A549 (cell line): ENCODE results near the gene PCDHGA9. TPM values are rescaled to one million over a fixed set of nuclear protein-coding genes. Genes with fewer than 3 reads are reported as not detected.

Source experiments
- ATAC-seq, 2 experiments: fragments of 200-7000 bp in 1 of 2; fragments of >200 bp in 1 of 2; cut with Nextera tagmentation in 1 of 2; cut with Tn5 transposase in 1 of 2; 3 replicates each; pipeline versions ENCODE4 v1.8.0 to v1.9.1; 2018 to 2020; ENCODE audit warnings: mild to moderate bottlenecking in 1 of 2, moderate library complexity in 1 of 2
- CTCF ChIA-PET: fragments of 300-600 bp; sonication (Branson Sonifier 250); formaldehyde crosslinking; extraction: SDS; loops from one replicate; lab custom pipeline; 2021; ENCODE audit warnings: antibody characterized with exemption, inconsistent platforms; lab: Yijun Ruan, JAX
- POLR2A ChIA-PET: fragments of 350-600 bp; formaldehyde crosslinking; extraction: SDS; loops from one replicate; lab custom pipeline; 2021; ENCODE audit warnings: antibody characterized with exemption, inconsistent platforms; lab: Yijun Ruan, JAX
- DNase-seq, 2 experiments: peaks; one replicate each; pipeline versions ENCODE4 v3.0.0 to v3.0.0-alpha.2; 2011 to 2016; ENCODE audit warnings: low read depth in 1 of 2, low spot score in 1 of 2
- FAIRE-seq: peaks from 2 replicates; lab custom pipeline; 2011; peaks lifted over from hg19 to GRCh38; lab: Jason Lieb, UNC
- H3K27ac ChIP-seq, 2 experiments: fragments of >200 bp; sonication (Bioruptor Twin); formaldehyde crosslinking; 3 replicates each; pipeline ENCODE4 v1.5.1; 2016 to 2017
- H3K4me1 ChIP-seq: fragments of >200 bp; sonication (Bioruptor Twin); formaldehyde crosslinking; 3 replicates; pipeline ENCODE4 v1.6.1; 2016
- H3K4me2 ChIP-seq: fragments of >200 bp; sonication (Bioruptor Twin); formaldehyde crosslinking; 3 replicates; pipeline ENCODE4 v1.6.1; 2016
- H3K4me3 ChIP-seq: fragments of >200 bp; sonication (Bioruptor Twin); formaldehyde crosslinking; 3 replicates; pipeline ENCODE4 v1.5.1; 2016
- H3K9me3 ChIP-seq: fragments of >200 bp; sonication (Bioruptor Twin); formaldehyde crosslinking; 3 replicates; pipeline ENCODE4 v1.6.1; 2016
- ATOH8 ChIP-seq: fragments of 250-450 bp; sonication (Bioruptor Pico); IDR thresholded peaks from 2 replicates; pipeline ENCODE4 v1.5.0; 2020; ENCODE audit warnings: low read depth, mild to moderate bottlenecking, moderate library complexity
- CBX2 ChIP-seq: fragments of 200-600 bp; sonication (generic); IDR thresholded peaks from 2 replicates; pipeline ENCODE4 v1.6.1; 2016; ENCODE audit warnings: low read depth, mild to moderate bottlenecking, borderline replicate concordance
- CBX8 ChIP-seq: fragments of 200-600 bp; sonication (generic); IDR thresholded peaks from 2 replicates; pipeline ENCODE4 v1.6.1; 2016
- CEBPB ChIP-seq, 2 experiments: fragments of >200 bp in 1 of 2; sonication (Bioruptor Twin) in 1 of 2; formaldehyde crosslinking in 1 of 2; IDR thresholded peaks; 2 replicates each; pipeline ENCODE4 v1.6.1; 2012 to 2016
- FOXS1 ChIP-seq: fragments of 250-450 bp; sonication (Bioruptor Pico); IDR thresholded peaks from 2 replicates; pipeline ENCODE4 v1.5.0; 2020; ENCODE audit warnings: mild to moderate bottlenecking, moderate library complexity
- HES2 ChIP-seq: fragments of >200 bp; sonication (Bioruptor Twin); formaldehyde crosslinking; IDR thresholded peaks from 2 replicates; pipeline ENCODE4 v1.6.1; 2016
- HEYL ChIP-seq: fragments of 250-450 bp; sonication (Bioruptor Pico); IDR thresholded peaks from 2 replicates; pipeline ENCODE4 v1.8.0; 2021; ENCODE audit warnings: mild to moderate bottlenecking, moderate library complexity
- KDM1A ChIP-seq: fragments of 200-600 bp; sonication (generic); IDR thresholded peaks from 2 replicates; pipeline ENCODE4 v1.6.1; 2016; ENCODE audit warnings: low read depth, mild to moderate bottlenecking
- MAFK ChIP-seq: fragments of 450-650 bp; IDR thresholded peaks from 2 replicates; pipeline ENCODE4 v1.6.1; 2014; ENCODE audit not compliant: partially characterized antibody
- MAX ChIP-seq: IDR thresholded peaks from 2 replicates; pipeline ENCODE4 v1.6.1; 2012
- MYC ChIP-seq: IDR thresholded peaks from 2 replicates; pipeline ENCODE4 v1.6.1; 2012; ENCODE audit warnings: mild to moderate bottlenecking, inconsistent platforms, low read length, improper control_type of control experiment, borderline replicate concordance
- NPAS2 ChIP-seq: fragments of 250-450 bp; sonication (Bioruptor Pico); IDR thresholded peaks from 2 replicates; pipeline ENCODE4 v1.8.0; 2022; ENCODE audit warnings: mild to moderate bottlenecking, moderate library complexity, borderline replicate concordance
- PBX3 ChIP-seq: IDR thresholded peaks from 2 replicates; pipeline ENCODE4 v1.6.1; 2012
- POLR2A ChIP-seq: IDR thresholded peaks from 2 replicates; pipeline ENCODE4 v1.6.1; 2012; ENCODE audit warnings: mild to moderate bottlenecking, low read length
- RARB ChIP-seq: fragments of 250-450 bp; sonication (Bioruptor Pico); IDR thresholded peaks from 2 replicates; pipeline ENCODE4 v1.8.0; 2021; ENCODE audit warnings: mild to moderate bottlenecking, moderate library complexity
- REST ChIP-seq: fragments of 200-600 bp; sonication (generic); IDR thresholded peaks from 2 replicates; pipeline ENCODE4 v1.6.1; 2016; ENCODE audit warnings: antibody characterized with exemption, mild to moderate bottlenecking, moderate library complexity
- ZNF302 ChIP-seq: fragments of 250-450 bp; sonication (Bioruptor Pico); IDR thresholded peaks from 2 replicates; pipeline ENCODE4 v1.9.0; 2021; ENCODE audit warnings: inconsistent platforms, mild to moderate bottlenecking, moderate library complexity
- WGBS: methylation state at CpG from one replicate; pipeline ENCODE4 v1.1.6; 2017; ENCODE audit errors: missing lambda C conversion rate; 5-methylcytosine and 5-hydroxymethylcytosine counted together
- polyA minus RNA-seq: library from RNA; depleted of rRNA, polyadenylated mRNA; stranded (reverse); fragments of >200 nt; gene quantifications from 2 replicates; pipeline ENCODE4 v1.2.3, GENCODE V29; 2011; rRNA and poly(A)+ RNA removed
- polyA plus RNA-seq, 4 experiments: library from polyadenylated mRNA; depleted of rRNA in 3 of 4; stranded (reverse); fragments of >200 nt; fragmentation: RNase III in 1 of 4; extraction: RNeasy Plus Mini Kit Qiagen cat#74134 plus additional on column Dnase treatment in 1 of 4; gene quantifications; 2 replicates in 3 of 4; 3 replicates in 1 of 4; pipeline ENCODE4 v1.2.3, GENCODE V29; 2011 to 2017

The PCDHGA9 gene
- polyA plus RNA-seq (2011; rRNA removed) = 0.22 and 0.40 TPM in 2 replicates
- 0.06 and 0.07 TPM in 2 replicates for polyA plus RNA-seq (2012; cell fraction: cytosol; rRNA removed)
- polyA plus RNA-seq (2012; cell fraction: nucleus; rRNA removed) = 0.62 TPM in 2 replicates
- polyA plus RNA-seq (2017; fragmentation: RNase III; extraction: RNeasy Plus Mini Kit Qiagen cat#74134 plus additional on column Dnase treatment) = 0.01 to 0.09 TPM (median 0.03 TPM) in 3 replicates
- polyA minus RNA-seq = 2.5 and 3.3 TPM in 2 replicates

GRCh38 chr5:141402553-141403243 is at the start of gene PCDHGA9:
Gene PCDHGA9 (plus strand): TSS chr5:141402778. CDS start chr5:141402953, 175 bp downstream.
- POLR2A ChIA-PET = no interaction called here
- no peak for FAIRE-seq
- TF ChIP-seq CBX2 (no peak), MAX (no peak), FOXS1 (CRISPR knock-in tag) (no peak), MYC (no peak), MAFK (no peak), RARB (CRISPR knock-in tag) (no peak), CBX8 (no peak), KDM1A (no peak), CEBPB (IDR thresholded peaks at IDR 0.05) (no peak), POLR2A (no peak), HES2 (no peak), REST (no peak), HEYL (CRISPR knock-in tag) (no peak), ZNF302 (CRISPR knock-in tag) (no peak)
- TF ChIP-seq, all 56 proteins: peak for 0
- CTCF ChIA-PET = interaction anchor here (0.7 to 1.2 kb wide), 3 partner anchors 15 to 155 kb away, joined by 3 to 4 read pairs (median 3); partner anchors contain the start of genes PCDHGB3 and PCDHGB7
- ATAC-seq (no peak), DNase-seq (no peak)
- H3K4me2 ChIP-seq = no peak within 1 kb of the TSS
- H3K27ac ChIP-seq = no peak within 1 kb of the TSS
- no peak within 1 kb of the TSS for H3K4me3 ChIP-seq
- H3K4me1 ChIP-seq = no peaks in the 10 kb centered on the region
- H3K9me3 ChIP-seq = peaks cover 75% of the 10 kb centered on the region
- 72% methylated on average over 27 of the region's 27 CpGs for WGBS

GRCh38 chr5:141354900-141355469 is 47.6 kb upstream of the PCDHGA9 start, which contains the start of gene PCDHGA4:
Gene PCDHGA4 (plus strand): TSS chr5:141355021. CDS start chr5:141355108, 87 bp downstream.
- FAIRE-seq = no peak
- WGBS = 54% methylated on average over 23 of the region's 29 CpGs
- POLR2A ChIA-PET = no interaction called here
- no peak for ATAC-seq
- TF ChIP-seq ATOH8 (CRISPR knock-in tag) (no peak), CBX2 (no peak), NPAS2 (no peak), PBX3 (no peak)
- Histone ChIP-seq H3K27ac (no peak within 1 kb of the TSS), H3K4me3 (no peak within 1 kb of the TSS), H3K4me2 (no peak within 1 kb of the TSS), H3K9me3 (peaks cover 52% of the 10 kb centered on the region), H3K4me1 (no peaks in the 10 kb centered on the region)
- CTCF ChIA-PET = interaction anchor here (0.6 to 3.0 kb wide), 5 partner anchors 9 to 212 kb away, joined by 3 to 13 read pairs (median 4); partner anchors contain the start of gene PCDHGA5
- no peak for DNase-seq
